CD4-positive, alpha-beta T cell treated with Interleukin-10 for 1 hour (primary cell): ENCODE data around the gene RNF103.
"Not testable (repeated sequence)": the region's sequence is repeated elsewhere in the genome, so short reads cannot be mapped to it uniquely, and the experiment has no call there.

Source experiments
- DNase-seq: peaks from one replicate; pipeline ENCODE4 v3.0.0-alpha.2; 2020

Gene RNF103, protein sequence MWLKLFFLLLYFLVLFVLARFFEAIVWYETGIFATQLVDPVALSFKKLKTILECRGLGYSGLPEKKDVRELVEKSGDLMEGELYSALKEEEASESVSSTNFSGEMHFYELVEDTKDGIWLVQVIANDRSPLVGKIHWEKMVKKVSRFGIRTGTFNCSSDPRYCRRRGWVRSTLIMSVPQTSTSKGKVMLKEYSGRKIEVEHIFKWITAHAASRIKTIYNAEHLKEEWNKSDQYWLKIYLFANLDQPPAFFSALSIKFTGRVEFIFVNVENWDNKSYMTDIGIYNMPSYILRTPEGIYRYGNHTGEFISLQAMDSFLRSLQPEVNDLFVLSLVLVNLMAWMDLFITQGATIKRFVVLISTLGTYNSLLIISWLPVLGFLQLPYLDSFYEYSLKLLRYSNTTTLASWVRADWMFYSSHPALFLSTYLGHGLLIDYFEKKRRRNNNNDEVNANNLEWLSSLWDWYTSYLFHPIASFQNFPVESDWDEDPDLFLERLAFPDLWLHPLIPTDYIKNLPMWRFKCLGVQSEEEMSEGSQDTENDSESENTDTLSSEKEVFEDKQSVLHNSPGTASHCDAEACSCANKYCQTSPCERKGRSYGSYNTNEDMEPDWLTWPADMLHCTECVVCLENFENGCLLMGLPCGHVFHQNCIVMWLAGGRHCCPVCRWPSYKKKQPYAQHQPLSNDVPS

GRCh38 chr2:86623494-86624266 is at the start of gene RNF103:
TSS of gene RNF103 (minus strand) at chr2:86623865. CDS start at chr2:86622886, 979 bp downstream.
- peak; percentile 93 for DNase-seq

DNA sequence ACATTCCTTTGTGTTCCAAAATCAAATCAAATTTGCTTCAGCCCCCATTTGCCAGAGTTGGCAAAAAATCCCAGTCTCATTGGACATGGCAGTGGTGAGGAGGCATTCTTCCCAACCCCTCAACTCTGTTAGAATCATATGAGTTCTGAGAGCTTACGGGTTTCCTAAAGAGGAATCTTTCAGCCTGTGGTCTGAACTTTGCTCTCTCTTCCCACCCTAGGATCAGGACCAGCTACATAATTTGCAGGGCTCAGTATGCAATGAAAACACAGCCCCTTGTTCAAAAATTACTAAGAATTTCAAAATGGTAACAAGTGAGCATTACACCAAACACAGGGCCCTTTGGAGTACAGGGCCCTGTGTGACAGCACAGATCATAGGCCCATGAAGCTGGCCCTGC is 49.3 kb upstream of the RNF103 start:
- no peak for DNase-seq

DNA sequence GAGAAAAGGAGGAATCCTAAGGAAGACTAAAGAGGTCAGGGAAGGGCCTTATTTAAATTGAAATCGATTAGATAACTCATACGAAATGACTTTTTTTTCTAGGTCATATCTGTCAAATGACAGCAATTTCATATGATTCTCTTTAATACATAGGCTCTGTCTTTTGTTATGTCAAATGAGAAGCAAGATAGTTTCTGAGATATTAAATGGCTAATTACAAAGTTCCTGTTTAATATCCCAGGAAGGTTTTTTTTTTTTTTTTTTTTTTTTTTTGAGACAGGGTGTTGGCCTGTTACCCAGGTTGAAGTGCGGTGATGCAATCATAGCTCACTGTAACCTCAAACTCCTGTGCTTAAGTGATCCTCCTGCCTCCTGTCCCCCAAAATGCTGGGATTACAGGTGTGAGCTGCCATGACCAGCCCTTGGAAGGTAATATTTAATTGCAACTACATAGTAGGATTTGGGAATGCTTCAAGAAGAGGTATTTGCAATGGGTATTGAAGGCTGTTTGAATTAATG is 48.4 kb upstream of the RNF103 start:
- DNase-seq: no peak

DNA sequence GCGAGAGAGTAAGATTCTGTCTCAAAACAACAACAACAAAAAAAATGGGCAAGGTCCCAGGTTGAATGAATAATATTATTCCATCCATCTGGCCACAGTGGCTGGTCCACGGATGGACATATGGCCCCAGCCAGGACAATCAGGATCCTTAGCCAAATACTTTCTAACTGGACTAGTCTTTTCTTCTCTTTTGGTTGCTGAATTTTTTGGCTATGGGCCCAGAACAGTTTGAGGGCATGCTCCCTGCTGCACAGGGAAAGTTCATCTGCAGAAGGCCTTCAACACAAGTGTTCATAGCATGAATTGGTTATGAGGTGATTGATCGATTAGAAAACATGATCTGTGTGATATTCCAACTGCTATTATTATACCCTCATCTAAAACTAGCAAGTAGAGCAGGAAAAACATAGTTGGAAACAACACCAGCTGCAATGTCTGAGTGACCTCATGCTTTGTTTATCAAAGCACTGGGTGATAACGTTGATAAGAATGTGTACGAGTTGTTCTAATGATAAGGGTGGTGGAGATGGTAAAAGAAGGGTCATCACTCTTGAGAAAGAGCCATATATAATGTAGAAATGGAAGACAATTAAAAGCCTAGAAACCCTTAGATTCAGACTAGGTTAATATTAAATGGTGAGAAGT is 47.8 kb upstream of the RNF103 start:
- DNase-seq: no peak

DNA sequence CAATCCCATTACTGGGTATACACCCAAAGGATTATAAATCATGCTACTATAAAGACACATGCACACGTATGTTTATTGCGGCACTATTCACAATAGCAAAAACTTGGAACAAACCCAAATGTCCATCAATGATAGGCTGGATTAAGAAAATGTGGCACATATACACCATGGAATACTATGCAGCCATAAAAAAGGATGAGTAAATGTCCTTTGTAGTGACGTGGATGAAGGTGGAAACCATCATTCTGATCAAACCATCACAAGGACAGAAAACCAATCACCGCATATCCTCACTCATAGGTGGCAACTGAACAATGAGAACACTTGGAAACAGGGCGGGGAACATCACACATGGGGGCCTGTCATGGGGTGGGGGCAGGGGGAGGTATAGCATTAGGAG is 45.7 kb upstream of the RNF103 start:
- not testable (repeated sequence) for DNase-seq

DNA sequence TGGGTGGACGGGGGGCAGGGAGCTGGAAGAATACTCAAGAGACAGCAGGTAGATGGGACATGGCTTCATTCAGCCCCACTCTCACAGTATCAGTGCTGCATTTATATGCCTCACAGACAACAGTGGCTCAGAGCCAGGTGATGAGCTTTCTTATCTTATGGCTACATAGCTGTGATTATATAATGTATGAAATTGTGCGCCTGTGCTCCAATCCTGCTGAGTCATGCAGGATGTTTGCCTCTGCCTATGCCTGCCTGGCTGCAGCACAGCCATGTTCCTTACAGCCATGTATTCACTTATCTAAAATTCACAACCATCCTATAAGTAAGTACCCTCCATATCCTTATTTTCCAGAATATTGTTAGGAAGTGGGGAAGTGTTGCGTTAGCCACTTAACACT is 37.7 kb upstream of the RNF103 start:
- DNase-seq: peak; percentile 1

DNA sequence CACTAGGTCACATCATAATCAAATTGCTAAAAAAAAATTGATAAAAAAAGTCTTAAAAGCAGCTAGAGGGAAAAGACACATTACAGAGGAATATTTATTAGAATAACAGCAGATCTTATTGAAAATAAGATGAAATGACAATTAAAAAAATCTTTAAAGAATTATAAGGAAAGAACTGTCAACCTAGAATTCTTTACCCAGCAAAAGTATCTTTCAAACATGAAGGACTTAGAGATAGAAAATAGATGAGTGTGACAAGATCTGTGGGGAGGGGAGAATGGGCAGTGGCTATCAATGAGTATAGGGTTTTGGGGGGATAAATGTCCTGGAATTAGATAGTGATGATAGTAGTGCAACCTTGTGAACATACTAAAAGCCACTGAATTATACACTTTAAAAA is 26.5 kb upstream of the RNF103 start:
- DNase-seq: no peak

DNA sequence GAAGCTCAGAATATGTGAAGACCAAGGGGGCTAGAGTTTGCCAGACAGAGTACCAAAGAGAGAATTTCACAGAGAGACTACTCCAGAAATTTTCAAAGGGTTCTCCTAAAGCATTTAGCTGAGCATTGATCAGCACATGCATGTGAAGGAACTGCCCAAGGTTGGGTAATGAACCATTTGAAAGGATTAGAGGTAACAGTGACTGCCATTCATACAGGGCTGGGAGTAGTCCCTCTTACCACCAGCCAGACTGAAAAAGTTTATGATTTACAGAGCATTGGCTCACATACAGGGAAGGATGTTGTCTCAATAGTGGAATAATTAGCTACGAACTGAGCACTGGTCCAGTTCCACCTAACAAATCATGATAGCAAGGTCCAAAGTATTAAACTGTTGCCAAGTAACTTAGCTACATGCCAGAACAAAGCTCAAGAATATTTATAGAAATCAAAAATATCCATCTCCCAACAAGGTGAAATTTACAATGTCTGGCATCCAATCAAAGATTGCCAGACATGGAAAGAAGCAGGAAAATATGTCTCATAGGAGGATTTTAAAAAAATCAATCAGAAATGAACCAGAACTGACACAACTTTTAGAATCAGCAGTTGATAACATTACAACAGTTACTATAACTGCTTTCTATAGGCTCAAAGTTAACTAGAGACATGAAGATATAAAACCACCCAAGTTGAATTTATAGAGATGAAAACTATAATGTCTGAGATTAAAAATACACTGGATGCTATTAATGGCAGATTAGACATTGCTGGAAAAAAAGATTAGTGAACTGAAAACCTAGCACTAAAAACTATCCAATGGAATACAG is 25.7 kb upstream of the RNF103 start:
- no peak for DNase-seq

DNA sequence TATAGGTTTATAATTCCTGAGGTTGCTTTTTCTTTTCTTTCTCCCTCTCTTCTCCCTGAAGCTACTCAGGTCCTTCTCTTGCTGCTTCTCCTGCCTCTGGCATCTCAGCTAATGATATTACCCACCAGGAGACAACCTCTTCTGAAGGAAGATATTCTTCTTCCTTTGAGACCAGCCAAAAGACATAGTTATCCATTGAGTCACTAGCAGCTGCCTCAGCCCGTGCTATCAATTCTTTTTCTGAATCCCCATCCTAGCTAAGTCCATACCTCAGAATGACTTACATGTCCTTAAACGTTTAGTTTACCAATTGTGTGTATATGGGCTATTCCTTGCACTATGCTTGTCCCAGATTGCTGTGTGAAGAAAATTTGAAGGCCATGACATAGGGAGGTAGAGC is 25.0 kb upstream of the RNF103 start:
- DNase-seq: no peak

- no peak for DNase-seq
Observed at GRCh38 chr2:86646865-86647264, 23.2 kb upstream of the RNF103 start.

DNA sequence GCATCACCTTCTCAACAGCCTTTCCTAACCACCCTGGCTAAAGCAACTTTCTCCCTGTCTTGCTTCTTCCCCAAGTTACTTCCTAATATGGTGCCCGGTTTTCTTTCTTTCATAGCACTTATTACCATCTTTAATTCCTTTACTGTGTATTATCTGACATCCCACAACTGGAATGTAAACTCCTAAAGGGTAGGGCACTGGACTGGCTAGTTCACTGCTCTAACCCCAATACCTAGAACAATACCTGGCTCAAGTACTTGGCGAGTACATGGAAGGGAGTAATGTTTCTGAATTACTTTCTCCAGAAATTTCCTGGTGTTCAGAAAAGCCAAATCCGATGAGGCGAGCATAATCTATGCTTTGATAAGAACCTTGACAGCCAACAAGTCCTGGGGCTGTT is 22.7 kb upstream of the RNF103 start:
- DNase-seq: no peak

GRCh38 chr2:86645752-86646151 is 22.1 kb upstream of the RNF103 start:
- DNase-seq: no peak

DNA sequence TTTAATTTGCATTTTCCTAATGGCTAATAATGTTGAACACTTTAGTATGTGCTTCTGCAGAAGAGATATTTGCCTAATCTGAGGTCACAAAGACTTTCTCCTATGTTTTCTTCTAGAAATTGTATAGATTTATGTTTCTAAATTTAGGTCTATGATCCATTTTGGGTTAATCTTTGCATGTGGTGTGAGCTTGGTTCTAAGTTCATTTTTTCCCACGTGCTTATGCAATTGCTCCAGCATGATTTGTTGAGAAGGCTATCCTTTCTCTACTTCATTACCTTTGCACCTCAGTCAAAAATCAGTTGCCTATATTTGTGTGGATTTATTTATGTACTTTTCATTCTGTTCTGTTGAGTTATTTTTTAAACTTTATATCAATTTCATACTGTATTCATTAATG is 15.0 kb upstream of the RNF103 start:
- no peak for DNase-seq

GRCh38 chr2:86636842-86637241 is 13.2 kb upstream of the RNF103 start:
- DNase-seq: no peak

DNA sequence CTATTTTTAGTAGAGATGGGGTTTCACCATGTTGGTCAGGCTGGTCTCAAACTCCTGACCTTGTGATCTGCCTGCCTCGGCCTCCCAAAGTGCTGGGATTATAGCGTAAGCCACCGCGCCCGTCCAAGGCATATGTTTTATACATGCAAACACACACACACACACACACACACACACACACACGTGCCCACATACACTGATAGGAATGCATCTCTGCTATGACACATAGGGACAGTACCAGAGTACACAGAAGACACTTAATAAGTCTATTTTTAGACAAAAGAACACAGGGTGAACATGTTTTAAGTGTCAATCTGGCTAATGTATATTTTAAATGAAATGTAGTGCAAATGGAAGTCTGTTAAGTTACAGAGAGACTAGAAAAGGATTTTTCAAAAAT is 10.7 kb upstream of the RNF103 start:
- no peak for DNase-seq

DNA sequence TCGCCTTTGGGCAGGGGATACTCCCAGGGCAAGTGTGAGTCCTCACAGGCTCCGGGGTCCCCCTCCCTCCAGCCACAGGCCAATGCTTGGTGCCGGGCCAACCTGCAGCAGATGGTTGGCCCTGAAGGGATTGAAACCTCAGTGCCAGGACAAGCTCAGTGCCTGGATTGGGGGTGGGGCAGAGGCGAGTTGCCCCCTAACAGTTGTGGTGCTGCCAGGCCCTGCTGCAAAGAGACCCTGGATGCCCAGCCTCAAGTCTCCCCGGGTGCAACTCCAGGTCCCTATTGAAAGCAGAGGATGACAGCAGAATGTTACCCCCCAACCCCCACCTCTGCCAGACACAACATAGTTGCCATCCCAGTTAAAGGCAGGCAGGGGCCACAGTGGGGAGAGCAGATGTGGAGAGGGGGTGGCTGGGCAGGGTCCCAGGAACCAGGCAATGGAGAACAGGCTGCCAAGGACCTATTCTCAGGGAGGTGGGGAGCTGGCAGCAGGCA is 9.5 kb upstream of the RNF103 start:
- DNase-seq: no peak

- no peak for DNase-seq
Observed at GRCh38 chr2:86632672-86633071, 9.0 kb upstream of the RNF103 start.

- no peak for DNase-seq
Observed at GRCh38 chr2:86631846-86632485, 8.3 kb upstream of the RNF103 start.

DNA sequence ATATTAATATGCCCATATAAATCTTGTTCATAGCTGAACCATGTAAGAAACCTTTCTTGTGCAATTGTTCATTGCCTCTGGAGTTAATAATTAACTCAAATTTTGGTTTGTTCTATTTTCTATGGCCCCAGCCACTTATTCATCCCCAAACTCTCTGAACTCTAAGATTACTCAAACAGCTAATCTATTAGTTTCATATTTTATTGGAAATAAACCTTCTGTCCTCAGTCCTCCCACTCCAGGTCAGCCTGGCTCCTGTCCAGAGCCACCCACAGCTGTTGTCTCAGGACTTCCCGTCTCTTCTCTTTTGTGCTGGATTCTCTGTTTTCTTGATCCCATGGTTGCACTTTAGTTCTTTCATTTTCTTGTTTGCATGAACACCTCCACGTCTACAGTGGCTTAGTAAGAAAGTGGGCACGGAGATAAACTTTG is 4.4 kb upstream of the RNF103 start:
- DNase-seq: no peak

DNA sequence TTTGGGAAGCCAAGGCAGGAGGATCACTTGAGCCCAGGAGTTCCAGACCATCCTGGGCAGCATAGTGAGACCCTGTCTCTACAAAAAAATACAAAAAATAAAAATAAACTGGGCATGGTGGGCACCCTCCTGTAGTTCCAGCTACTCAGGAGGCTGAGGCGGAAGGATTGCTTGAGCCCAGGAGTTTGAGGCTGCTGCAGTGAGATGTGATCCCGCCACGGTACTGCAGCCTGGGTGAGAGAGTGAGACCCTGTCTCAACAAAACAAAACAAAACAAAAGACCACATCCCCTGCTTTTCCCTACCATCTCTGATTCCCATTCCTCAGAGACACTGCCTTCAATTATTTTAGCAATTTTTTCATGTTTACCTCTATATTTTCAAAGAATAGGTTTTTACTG is 3.9 kb upstream of the RNF103 start:
- DNase-seq: no peak

GRCh38 chr2:86625096-86625495 is 1.4 kb upstream of the RNF103 start:
- no peak for DNase-seq

DNA sequence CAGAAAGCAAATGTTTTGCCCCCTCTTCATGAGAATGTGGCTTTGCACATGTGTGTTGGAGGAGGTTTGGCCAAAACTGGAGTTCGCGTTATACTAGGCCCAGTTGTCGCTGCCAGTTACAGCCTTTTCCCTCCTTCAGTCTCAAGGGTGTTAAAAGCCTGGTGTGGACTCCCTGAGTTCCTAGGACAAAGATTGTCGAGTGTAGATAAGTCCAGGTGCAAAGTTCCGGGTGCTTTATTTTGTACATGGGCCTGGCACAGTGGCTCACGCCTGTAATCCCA is 542 bp upstream of the RNF103 start:
- no peak for DNase-seq
